Activated effector memory CD4-positive, alpha-beta T cell treated with Interleukin-2 at 50 U/mL for 16 hours (primary cell): ENCODE measurements around the gene DONSON.

Experiments used
- DNase-seq: peaks from one replicate; pipeline ENCODE4 v3.0.0-alpha.2; 2020

Gene DONSON

GRCh38 chr21:33540711-33541104, 47.8 kb downstream of the DONSON start:
- no peak for DNase-seq

GRCh38 chr21:33539616-33540015, 48.9 kb downstream of the DONSON start:
- no peak for DNase-seq

- DNase-seq = no peak
These were observed 51.3 kb downstream of the DONSON start for GRCh38 chr21:33537212-33537611.

- DNase-seq = no peak
These were observed 57.5 kb downstream of the DONSON start for GRCh38 chr21:33531007-33531406.
